ENCODE data around the gene WDR45.

Gene WDR45

DNA sequence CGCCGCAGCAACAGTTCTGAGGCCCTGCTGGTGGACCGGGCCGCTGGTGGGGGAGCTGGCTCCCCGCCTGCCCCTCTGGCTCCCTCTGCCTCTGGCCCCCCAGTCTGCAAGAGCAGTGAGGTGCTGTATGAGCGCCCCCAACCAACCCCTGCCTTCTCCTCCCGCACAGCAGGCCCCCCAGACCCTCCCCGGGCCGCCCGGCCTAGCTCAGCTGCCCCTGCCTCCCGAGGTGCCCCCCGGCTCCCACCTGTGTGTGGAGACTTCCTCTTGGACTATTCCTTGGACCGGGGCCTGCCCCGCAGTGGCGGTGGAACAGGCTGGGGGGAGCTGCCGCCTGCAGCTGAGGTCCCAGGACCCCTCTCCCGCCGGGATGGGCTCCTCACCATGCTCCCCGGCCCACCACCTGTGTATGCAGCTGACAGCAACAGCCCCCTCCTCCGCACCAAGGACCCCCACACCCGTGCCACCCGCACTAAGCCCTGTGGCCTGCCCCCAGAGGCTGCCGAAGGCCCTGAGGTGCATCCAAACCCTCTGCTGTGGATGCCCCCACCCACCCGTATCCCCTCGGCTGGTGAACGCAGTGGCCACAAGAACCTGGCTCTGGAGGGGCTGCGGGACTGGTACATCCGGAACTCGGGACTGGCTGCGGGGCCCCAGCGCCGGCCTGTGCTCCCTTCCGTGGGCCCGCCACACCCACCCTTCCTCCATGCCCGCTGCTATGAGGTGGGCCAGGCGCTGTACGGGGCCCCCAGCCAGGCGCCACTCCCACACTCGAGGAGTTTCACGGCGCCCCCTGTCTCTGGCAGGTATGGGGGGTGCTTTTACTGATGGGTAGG, 12.2 kb downstream of the WDR45 start:
- CTCF ChIA-PET: interaction anchor here (0.5 kb wide), 1 partner anchor 102 kb away, joined by 3 read pairs; no protein-coding TSS in a partner anchor
- no peak for DNase-seq (ENCODE audit: extremely low spot score)
- POLR2A ChIA-PET: no interaction called here

GRCh38 chrX:49066690-49067089, 13.0 kb downstream of the WDR45 start:
- TF ChIP-seq SUZ12 (IDR thresholded peaks at IDR 0.05): no peak
- no peak for TF ChIP-seq ELF4 (IDR thresholded peaks at IDR 0.05)
- TF ChIP-seq FOXM1 (IDR thresholded peaks at IDR 0.05; ENCODE audit: borderline replicate concordance): no peak
- TF ChIP-seq, protein P1, sequence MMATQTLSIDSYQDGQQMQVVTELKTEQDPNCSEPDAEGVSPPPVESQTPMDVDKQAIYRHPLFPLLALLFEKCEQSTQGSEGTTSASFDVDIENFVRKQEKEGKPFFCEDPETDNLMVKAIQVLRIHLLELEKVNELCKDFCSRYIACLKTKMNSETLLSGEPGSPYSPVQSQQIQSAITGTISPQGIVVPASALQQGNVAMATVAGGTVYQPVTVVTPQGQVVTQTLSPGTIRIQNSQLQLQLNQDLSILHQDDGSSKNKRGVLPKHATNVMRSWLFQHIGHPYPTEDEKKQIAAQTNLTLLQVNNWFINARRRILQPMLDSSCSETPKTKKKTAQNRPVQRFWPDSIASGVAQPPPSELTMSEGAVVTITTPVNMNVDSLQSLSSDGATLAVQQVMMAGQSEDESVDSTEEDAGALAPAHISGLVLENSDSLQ (IDR thresholded peaks at IDR 0.05): no peak
- no peak for DNase-seq (ENCODE audit: extremely low spot score)
- ChIA-PET POLR2A (no interaction called here), CTCF (no interaction called here)

More for the DNA sequence above, 12.2 kb downstream of the WDR45 start:
- TF ChIP-seq FOXA1 (IDR thresholded peaks at IDR 0.05): no peak
- no peak for TF ChIP-seq L3MBTL2 (conservative IDR thresholded peaks at IDR 0.05)
- no peak for TF ChIP-seq NFRKB (IDR thresholded peaks at IDR 0.05)
- no peak for TF ChIP-seq CTBP1 (IDR thresholded peaks at IDR 0.05; ENCODE audit: borderline replicate concordance)
- TF ChIP-seq, protein P1 (IDR thresholded peaks at IDR 0.05): no peak
- no peak for TF ChIP-seq ARNT (IDR thresholded peaks at IDR 0.05)
- no peak for TF ChIP-seq BHLHE40 (IDR thresholded peaks at IDR 0.05; ENCODE audit: borderline replicate concordance)
- TF ChIP-seq ZNF384 (IDR thresholded peaks at IDR 0.05): no peak
- TF ChIP-seq ELF4 (IDR thresholded peaks at IDR 0.05): no peak
- no peak for TF ChIP-seq TARDBP (IDR thresholded peaks at IDR 0.05)
- TF ChIP-seq LEF1 (IDR thresholded peaks at IDR 0.05; ENCODE audit: borderline replicate concordance): no peak
- TF ChIP-seq SUZ12 (IDR thresholded peaks at IDR 0.05): no peak
- TF ChIP-seq FOXK2 (IDR thresholded peaks at IDR 0.05): no peak
- no peak for TF ChIP-seq SP1 (IDR thresholded peaks at IDR 0.05)
- TF ChIP-seq HDGF (IDR thresholded peaks at IDR 0.05; ENCODE audit: borderline replicate concordance): no peak

GRCh38 chrX:49066278-49066677, 13.4 kb downstream of the WDR45 start:
- no peak for TF ChIP-seq TARDBP (IDR thresholded peaks at IDR 0.05)
- TF ChIP-seq ZNF384 (IDR thresholded peaks at IDR 0.05): no peak
- TF ChIP-seq FOXA1 (IDR thresholded peaks at IDR 0.05): no peak
- TF ChIP-seq BHLHE40 (IDR thresholded peaks at IDR 0.05; ENCODE audit: borderline replicate concordance): no peak
- no peak for TF ChIP-seq LEF1 (IDR thresholded peaks at IDR 0.05; ENCODE audit: borderline replicate concordance)
- TF ChIP-seq SP1 (IDR thresholded peaks at IDR 0.05): no peak
- no peak for TF ChIP-seq SUZ12 (IDR thresholded peaks at IDR 0.05)
- TF ChIP-seq FOXK2 (IDR thresholded peaks at IDR 0.05): no peak
- TF ChIP-seq, protein P1 (IDR thresholded peaks at IDR 0.05): no peak
- no peak for TF ChIP-seq CTBP1 (IDR thresholded peaks at IDR 0.05; ENCODE audit: borderline replicate concordance)
- TF ChIP-seq FOXM1 (IDR thresholded peaks at IDR 0.05; ENCODE audit: borderline replicate concordance): no peak
- no peak for TF ChIP-seq ARNT (IDR thresholded peaks at IDR 0.05)
- no peak for TF ChIP-seq NFRKB (IDR thresholded peaks at IDR 0.05)
- no peak for TF ChIP-seq ELF4 (IDR thresholded peaks at IDR 0.05)
- TF ChIP-seq L3MBTL2 (conservative IDR thresholded peaks at IDR 0.05): no peak
- no peak for TF ChIP-seq HDGF (IDR thresholded peaks at IDR 0.05; ENCODE audit: borderline replicate concordance)
- ChIA-PET CTCF (no interaction called here), POLR2A (no interaction called here)
- DNase-seq (ENCODE audit: extremely low spot score): no peak

DNA sequence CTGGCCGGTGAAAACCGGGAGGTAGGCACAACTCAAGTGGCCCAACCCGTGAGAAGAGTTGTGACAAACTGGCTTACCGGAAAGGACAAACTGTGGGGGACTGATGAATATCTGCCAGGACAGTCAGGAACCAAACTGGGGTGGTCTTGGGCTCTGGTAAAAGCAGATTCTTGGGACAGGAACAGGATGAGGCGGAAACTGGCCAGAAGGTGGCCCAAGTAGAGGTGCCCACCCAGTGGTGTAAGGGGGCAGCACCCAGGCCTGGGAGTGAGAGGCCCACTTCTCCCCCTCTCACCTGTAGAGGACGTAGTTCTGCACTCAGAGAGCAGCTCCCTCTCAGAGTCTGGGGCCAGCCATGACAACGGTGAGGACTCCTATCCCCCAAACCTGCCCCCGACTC, 15.0 kb downstream of the WDR45 start:
- ChIA-PET CTCF (no interaction called here), POLR2A (interaction anchor here (0.5 kb wide), 1 partner anchor 206 kb away, joined by 3 read pairs; no protein-coding TSS in a partner anchor)
- no peak for DNase-seq (ENCODE audit: extremely low spot score)
- TF ChIP-seq ARNT (IDR thresholded peaks at IDR 0.05) (no peak), CTBP1 (IDR thresholded peaks at IDR 0.05; ENCODE audit: borderline replicate concordance) (no peak), ZNF384 (IDR thresholded peaks at IDR 0.05) (no peak), BHLHE40 (IDR thresholded peaks at IDR 0.05; ENCODE audit: borderline replicate concordance) (no peak), ELF4 (IDR thresholded peaks at IDR 0.05) (no peak), FOXA1 (IDR thresholded peaks at IDR 0.05) (no peak), FOXM1 (IDR thresholded peaks at IDR 0.05; ENCODE audit: borderline replicate concordance) (no peak), HDGF (IDR thresholded peaks at IDR 0.05; ENCODE audit: borderline replicate concordance) (no peak), TARDBP (IDR thresholded peaks at IDR 0.05) (no peak), SP1 (IDR thresholded peaks at IDR 0.05) (no peak), L3MBTL2 (conservative IDR thresholded peaks at IDR 0.05) (no peak), NFRKB (IDR thresholded peaks at IDR 0.05) (no peak), FOXK2 (IDR thresholded peaks at IDR 0.05) (no peak), SUZ12 (IDR thresholded peaks at IDR 0.05) (no peak), LEF1 (IDR thresholded peaks at IDR 0.05; ENCODE audit: borderline replicate concordance) (no peak)
- TF ChIP-seq, protein P1 (IDR thresholded peaks at IDR 0.05): no peak

DNA sequence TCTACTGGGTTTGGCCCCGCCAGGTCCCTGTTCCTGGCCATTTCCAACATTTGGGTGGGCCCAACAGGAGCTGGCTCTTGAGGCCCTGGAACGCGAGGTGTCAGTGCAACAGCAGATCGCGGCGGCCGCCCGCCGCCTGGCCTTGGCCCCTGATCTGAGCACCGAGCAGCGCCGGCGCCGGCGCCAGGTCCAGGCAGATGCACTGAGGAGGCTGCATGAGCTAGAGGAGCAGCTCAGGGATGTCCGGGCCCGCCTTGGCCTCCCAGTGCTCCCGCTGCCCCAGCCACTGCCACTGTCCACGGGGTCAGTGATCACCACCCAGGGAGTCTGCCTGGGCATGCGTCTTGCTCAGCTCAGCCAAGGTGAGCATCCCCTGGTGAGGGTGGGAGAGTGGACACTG, 15.4 kb downstream of the WDR45 start:
- no peak for TF ChIP-seq NFRKB (IDR thresholded peaks at IDR 0.05)
- TF ChIP-seq FOXK2 (IDR thresholded peaks at IDR 0.05): no peak
- no peak for TF ChIP-seq CTBP1 (IDR thresholded peaks at IDR 0.05; ENCODE audit: borderline replicate concordance)
- no peak for TF ChIP-seq HDGF (IDR thresholded peaks at IDR 0.05; ENCODE audit: borderline replicate concordance)
- TF ChIP-seq ELF4 (IDR thresholded peaks at IDR 0.05): no peak
- no peak for TF ChIP-seq LEF1 (IDR thresholded peaks at IDR 0.05; ENCODE audit: borderline replicate concordance)
- TF ChIP-seq ZNF384 (IDR thresholded peaks at IDR 0.05): no peak
- TF ChIP-seq BHLHE40 (IDR thresholded peaks at IDR 0.05; ENCODE audit: borderline replicate concordance): no peak
- no peak for TF ChIP-seq TARDBP (IDR thresholded peaks at IDR 0.05)
- no peak for TF ChIP-seq L3MBTL2 (conservative IDR thresholded peaks at IDR 0.05)
- no peak for TF ChIP-seq SUZ12 (IDR thresholded peaks at IDR 0.05)
- TF ChIP-seq, protein P1 (IDR thresholded peaks at IDR 0.05): no peak
- no peak for TF ChIP-seq ARNT (IDR thresholded peaks at IDR 0.05)
- no peak for TF ChIP-seq SP1 (IDR thresholded peaks at IDR 0.05)
- ChIA-PET POLR2A (interaction anchor here (0.5 kb wide), 1 partner anchor 206 kb away, joined by 3 read pairs; no protein-coding TSS in a partner anchor), CTCF (no interaction called here)

More for the DNA sequence above, 15.4 kb downstream of the WDR45 start:
- DNase-seq (ENCODE audit: extremely low spot score): no peak

All from HEK293T (cell line).